Esophagus muscularis mucosa (tissue), 4 donors: ENCODE results near the gene FITM1.

ENCODE experiments used
- EP300 ChIP-seq: sonication (generic); formaldehyde crosslinking; IDR thresholded peaks from one replicate; pipeline ENCODE4 v1.6.1; 2017; ENCODE audit warnings: antibody characterized with exemption
- POLR2A ChIP-seq: fragments of 450-650 bp; IDR thresholded peaks from one replicate; pipeline ENCODE4 v1.6.1; 2017; ENCODE audit warnings: antibody characterized with exemption, moderate library complexity, mild to moderate bottlenecking, low read depth
- POLR2AphosphoS5 ChIP-seq, 2 donors: sonication (generic); formaldehyde crosslinking; IDR thresholded peaks; one replicate each; pipeline ENCODE4 v1.6.1; 2017; ENCODE audit warnings: antibody characterized with exemption in 2 of 2
- TF ChIP-seq, protein P1 (sequence below), 3 experiments: fragments of 200-600 bp in 2 of 3; fragments of 450-650 bp in 1 of 3; sonication (generic) in 2 of 3; IDR thresholded peaks; one replicate each; pipeline ENCODE4 v1.5.1; 2017 to 2019; ENCODE audit warnings: antibody characterized with exemption in 3 of 3, mild to moderate bottlenecking in 2 of 3, moderate library complexity in 1 of 3

DNA sequence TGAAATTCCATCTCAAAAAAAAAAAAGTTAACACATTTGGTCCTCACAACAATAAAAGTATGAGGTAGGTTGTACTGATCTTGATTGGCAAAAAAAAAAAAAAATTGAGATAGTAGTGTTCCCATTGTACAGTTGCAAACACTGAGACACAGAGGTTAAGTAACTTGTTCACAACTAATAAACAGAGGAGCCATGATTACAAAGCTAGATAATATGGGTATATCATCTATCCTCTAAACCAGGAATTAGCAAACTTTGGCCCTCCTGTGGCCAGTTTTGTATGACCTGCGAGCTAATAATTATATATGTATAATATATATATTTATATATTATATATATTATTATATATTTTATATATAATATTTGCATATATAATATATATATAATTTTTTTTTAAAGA is 3.3 kb downstream of the FITM1 start:
- TF ChIP-seq, protein P1, sequence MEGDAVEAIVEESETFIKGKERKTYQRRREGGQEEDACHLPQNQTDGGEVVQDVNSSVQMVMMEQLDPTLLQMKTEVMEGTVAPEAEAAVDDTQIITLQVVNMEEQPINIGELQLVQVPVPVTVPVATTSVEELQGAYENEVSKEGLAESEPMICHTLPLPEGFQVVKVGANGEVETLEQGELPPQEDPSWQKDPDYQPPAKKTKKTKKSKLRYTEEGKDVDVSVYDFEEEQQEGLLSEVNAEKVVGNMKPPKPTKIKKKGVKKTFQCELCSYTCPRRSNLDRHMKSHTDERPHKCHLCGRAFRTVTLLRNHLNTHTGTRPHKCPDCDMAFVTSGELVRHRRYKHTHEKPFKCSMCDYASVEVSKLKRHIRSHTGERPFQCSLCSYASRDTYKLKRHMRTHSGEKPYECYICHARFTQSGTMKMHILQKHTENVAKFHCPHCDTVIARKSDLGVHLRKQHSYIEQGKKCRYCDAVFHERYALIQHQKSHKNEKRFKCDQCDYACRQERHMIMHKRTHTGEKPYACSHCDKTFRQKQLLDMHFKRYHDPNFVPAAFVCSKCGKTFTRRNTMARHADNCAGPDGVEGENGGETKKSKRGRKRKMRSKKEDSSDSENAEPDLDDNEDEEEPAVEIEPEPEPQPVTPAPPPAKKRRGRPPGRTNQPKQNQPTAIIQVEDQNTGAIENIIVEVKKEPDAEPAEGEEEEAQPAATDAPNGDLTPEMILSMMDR (IDR thresholded peaks at IDR 0.05) = no peak
- TF ChIP-seq POLR2A (no peak), EP300 (no peak), POLR2AphosphoS5 (IDR thresholded peaks at IDR 0.05) (no peak)
